Measurements from ENCODE around the gene DGLUCY.

DGLUCY gene

DNA sequence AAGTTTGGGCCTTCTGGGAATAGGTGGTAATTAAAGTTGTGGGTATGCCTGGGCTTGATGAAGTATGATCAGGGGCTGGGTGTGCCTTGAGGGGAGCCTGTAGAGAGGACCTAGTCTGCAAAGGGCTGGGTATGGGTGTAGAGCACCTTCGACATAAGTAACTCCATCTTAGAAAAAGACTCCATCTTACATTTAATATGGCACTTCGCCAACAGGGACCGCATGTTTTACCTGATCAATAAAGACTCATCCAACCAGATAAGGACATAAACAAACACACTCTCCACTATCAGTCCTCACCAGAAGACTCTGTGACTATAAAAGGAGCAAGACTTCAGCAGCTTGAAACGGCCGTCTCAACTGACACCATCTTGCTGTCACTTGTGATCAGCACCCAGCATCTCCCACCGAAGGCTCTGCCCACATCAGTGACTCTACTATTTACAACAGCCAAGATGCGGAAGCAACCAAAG lies 154.1 kb downstream of the DGLUCY start:
- Histone ChIP-seq H3K4me3 (ENCODE audit: low read depth, low read length) (no peak overlapping the region), H3K79me2 (ENCODE audit: control insufficient read depth, insufficient read depth, low read length, poor library complexity) (no peaks in the 10 kb centered on the region), H4K91ac (ENCODE audit: low read depth, low read length) (no peak overlapping the region), H3K79me1 (ENCODE audit: low read length) (peaks cover 8% of the 10 kb centered on the region), H3K9me3 (ENCODE audit: insufficient read depth, low read depth, low read length) (peaks cover 3% of the 10 kb centered on the region), H3K36me3 (ENCODE audit: control insufficient read depth in 1 of 2, insufficient read depth in 2 of 2, low read length in 2 of 2) (peaks cover 3 to 6% of the 10 kb centered on the region in 2 experiments), H3K27me3 (ENCODE audit: insufficient read depth, low read length) (no peaks in the 10 kb centered on the region), H4K8ac (ENCODE audit: low read depth, low read length) (no peak overlapping the region), H3K14ac (ENCODE audit: low read length) (no peak overlapping the region), H4K12ac (ENCODE audit: low read depth, low read length) (no peak overlapping the region), H2BK12ac (ENCODE audit: low read length) (no peak overlapping the region), H2AK5ac (ENCODE audit: low read length) (no peak overlapping the region), H3K4me1 (ENCODE audit: control insufficient read depth in 1 of 2, insufficient read depth in 2 of 2, low read length in 2 of 2) (peaks cover 11 to 14% of the 10 kb centered on the region in 2 experiments), H3K9ac (ENCODE audit: low read length) (no peak overlapping the region), H3K4me2 (ENCODE audit: low read length) (no peak overlapping the region), H3K4ac (ENCODE audit: low read depth, low read length) (no peak overlapping the region), H2BK120ac (ENCODE audit: insufficient read depth, low read length, poor library complexity) (no peak overlapping the region), H3K18ac (ENCODE audit: low read length) (no peak overlapping the region), H2BK5ac (ENCODE audit: low read depth, low read length, poor library complexity) (no peak overlapping the region), H3K27ac (ENCODE audit: low read depth, low read length) (no peak overlapping the region), H3K23ac (ENCODE audit: low read length) (no peak overlapping the region), H2AFZ (ENCODE audit: insufficient read depth, low read length, poor library complexity) (no peak overlapping the region)
- no peak for DNase-seq
- no CpG with 5 or more reads among the region's 7 CpGs for WGBS (ENCODE audit: extremely low coverage, insufficient coverage, insufficient read length)

DNA sequence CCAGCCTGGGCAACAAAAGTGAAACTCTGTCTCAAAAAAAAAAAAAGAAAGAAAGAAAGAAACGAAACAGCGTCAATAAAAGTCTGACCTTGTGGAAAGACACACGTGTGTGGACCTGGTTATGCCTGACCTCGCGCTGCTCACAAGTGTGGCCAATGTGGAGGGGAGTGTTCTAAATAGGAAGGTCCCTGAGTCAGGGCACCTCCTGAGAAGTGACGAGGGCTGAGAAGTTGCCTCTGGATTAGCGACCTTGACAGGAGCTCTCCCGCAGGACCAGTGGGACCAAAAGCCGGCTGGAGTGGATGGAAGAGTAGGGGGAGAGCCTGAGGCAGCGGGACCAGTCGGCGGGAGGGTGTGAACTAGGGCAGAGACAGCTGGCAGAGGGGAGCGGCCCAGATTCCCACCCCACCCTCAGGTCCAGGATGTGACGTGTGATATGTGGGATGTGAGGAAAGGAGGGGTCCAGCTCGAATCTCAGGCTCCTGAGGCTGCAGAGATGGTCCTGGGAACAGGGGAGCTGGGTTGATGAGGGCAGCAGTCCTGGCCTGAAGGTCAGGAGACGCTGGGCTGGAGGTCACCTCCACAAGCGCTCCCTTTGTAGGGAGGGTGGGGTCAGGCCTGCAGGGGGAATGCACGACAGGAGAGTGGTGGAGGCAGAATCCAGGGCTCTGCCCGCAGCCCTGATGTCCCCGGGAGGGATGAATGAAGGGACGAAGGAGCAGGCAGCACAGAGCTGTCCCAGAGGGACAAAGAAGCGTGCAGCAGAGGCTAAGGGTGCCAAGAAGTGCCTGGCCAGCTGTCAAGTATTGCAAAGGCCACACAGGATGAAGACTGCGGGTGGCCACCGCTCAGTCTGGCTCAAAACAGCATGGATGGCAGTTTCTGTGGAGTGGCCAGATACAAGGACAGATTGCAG lies 155.5 kb downstream of the DGLUCY start:
- H2BK120ac ChIP-seq (ENCODE audit: insufficient read depth, low read length, poor library complexity): no peak overlapping the region
- no peak overlapping the region for H3K9ac ChIP-seq (ENCODE audit: low read length)
- H3K27me3 ChIP-seq (ENCODE audit: insufficient read depth, low read length): no peaks in the 10 kb centered on the region
- H2BK5ac ChIP-seq (ENCODE audit: low read depth, low read length, poor library complexity): no peak overlapping the region
- H3K4me1 ChIP-seq (ENCODE audit: control insufficient read depth in 1 of 2, insufficient read depth in 2 of 2, low read length in 2 of 2): peaks cover 8 to 9% of the 10 kb centered on the region in 2 experiments
- H3K14ac ChIP-seq (ENCODE audit: low read length): no peak overlapping the region
- H4K8ac ChIP-seq (ENCODE audit: low read depth, low read length): no peak overlapping the region
- no peak overlapping the region for H3K23ac ChIP-seq (ENCODE audit: low read length)
- no peaks in the 10 kb centered on the region for H3K79me2 ChIP-seq (ENCODE audit: control insufficient read depth, insufficient read depth, low read length, poor library complexity)
- no peak overlapping the region for H4K91ac ChIP-seq (ENCODE audit: low read depth, low read length)
- H3K4ac ChIP-seq (ENCODE audit: low read depth, low read length): no peak overlapping the region
- H3K79me1 ChIP-seq (ENCODE audit: low read length): peaks cover 2% of the 10 kb centered on the region
- no peak overlapping the region for H2AFZ ChIP-seq (ENCODE audit: insufficient read depth, low read length, poor library complexity)
- no peak overlapping the region for H3K4me3 ChIP-seq (ENCODE audit: low read depth, low read length)
- no peak overlapping the region for H3K18ac ChIP-seq (ENCODE audit: low read length)
- no CpG with 5 or more reads among the region's 24 CpGs for WGBS (ENCODE audit: extremely low coverage, insufficient coverage, insufficient read length)
- H3K36me3 ChIP-seq (ENCODE audit: control insufficient read depth in 1 of 2, insufficient read depth in 2 of 2, low read length in 2 of 2): peaks cover 3 to 6% of the 10 kb centered on the region in 2 experiments
- peak; percentile 18 to 44 for DNase-seq
- no peak overlapping the region for H2BK12ac ChIP-seq (ENCODE audit: low read length)
- H3K27ac ChIP-seq (ENCODE audit: low read depth, low read length): no peak overlapping the region
- H2AK5ac ChIP-seq (ENCODE audit: low read length): no peak overlapping the region
- no peak overlapping the region for H4K12ac ChIP-seq (ENCODE audit: low read depth, low read length)
- H3K9me3 ChIP-seq (ENCODE audit: insufficient read depth, low read depth, low read length): peaks cover 3% of the 10 kb centered on the region
- H3K4me2 ChIP-seq (ENCODE audit: low read length): no peak overlapping the region

DNA sequence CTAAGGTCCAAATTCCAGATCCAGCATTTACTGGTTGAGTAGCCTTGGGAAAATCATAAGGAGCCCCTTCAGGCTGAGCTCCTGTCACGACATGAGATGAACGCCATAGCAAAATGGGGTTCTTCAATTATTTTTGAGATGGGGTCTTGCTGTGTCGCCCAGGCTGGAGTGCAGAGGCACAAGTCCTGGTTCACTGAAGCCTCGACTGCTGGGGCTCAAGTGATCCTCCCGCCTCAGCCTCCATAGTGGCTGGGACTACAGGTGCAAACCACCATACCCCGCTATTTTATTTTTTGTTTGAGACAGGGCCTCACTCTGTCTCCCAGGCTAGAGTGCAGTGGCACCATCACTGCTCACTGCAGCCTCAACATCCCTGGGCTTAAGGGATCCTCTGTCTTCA lies 156.3 kb downstream of the DGLUCY start:
- H4K8ac ChIP-seq (ENCODE audit: low read depth, low read length): no peak overlapping the region
- no CpG with 5 or more reads among the region's 6 CpGs for WGBS (ENCODE audit: extremely low coverage, insufficient coverage, insufficient read length)

DNA sequence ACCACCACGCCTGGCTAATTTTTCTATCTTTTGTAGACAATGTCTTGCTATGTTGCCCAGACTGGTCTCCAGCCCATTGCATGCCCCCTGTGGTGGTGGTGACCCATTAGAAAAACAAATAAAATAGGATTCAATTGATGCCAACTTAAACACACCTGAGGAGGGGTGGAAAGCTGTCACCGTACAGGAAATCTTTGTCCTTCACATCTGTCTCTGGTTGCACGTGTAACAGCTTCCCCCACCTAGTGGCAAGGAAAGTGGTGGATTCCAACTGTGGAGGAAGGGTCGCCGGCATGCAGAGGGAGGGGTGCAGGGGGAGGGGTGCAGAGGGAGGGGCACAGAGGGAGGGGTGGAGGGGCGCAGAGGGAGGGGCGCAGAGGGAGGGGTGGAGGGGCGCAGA lies 156.7 kb downstream of the DGLUCY start:
- H3K14ac ChIP-seq (ENCODE audit: low read length): no peak overlapping the region

More for the DNA sequence above, 156.3 kb downstream of the DGLUCY start:
- Histone ChIP-seq H3K36me3 (ENCODE audit: control insufficient read depth in 1 of 2, insufficient read depth in 2 of 2, low read length in 2 of 2) (peaks cover 3 to 6% of the 10 kb centered on the region in 2 experiments), H3K27me3 (ENCODE audit: insufficient read depth, low read length) (no peaks in the 10 kb centered on the region), H3K4me3 (ENCODE audit: low read depth, low read length) (no peak overlapping the region), H3K79me2 (ENCODE audit: control insufficient read depth, insufficient read depth, low read length, poor library complexity) (no peaks in the 10 kb centered on the region), H4K12ac (ENCODE audit: low read depth, low read length) (no peak overlapping the region), H3K79me1 (ENCODE audit: low read length) (no peaks in the 10 kb centered on the region), H3K14ac (ENCODE audit: low read length) (no peak overlapping the region), H2AFZ (ENCODE audit: insufficient read depth, low read length, poor library complexity) (no peak overlapping the region), H3K23ac (ENCODE audit: low read length) (no peak overlapping the region), H2AK5ac (ENCODE audit: low read length) (no peak overlapping the region), H3K9me3 (ENCODE audit: insufficient read depth, low read depth, low read length) (peaks cover under 1% of the 10 kb centered on the region), H3K18ac (ENCODE audit: low read length) (no peak overlapping the region), H2BK120ac (ENCODE audit: insufficient read depth, low read length, poor library complexity) (no peak overlapping the region), H3K9ac (ENCODE audit: low read length) (no peak overlapping the region), H3K27ac (ENCODE audit: low read depth, low read length) (no peak overlapping the region), H3K4me2 (ENCODE audit: low read length) (no peak overlapping the region), H3K4me1 (ENCODE audit: control insufficient read depth in 1 of 2, insufficient read depth in 2 of 2, low read length in 2 of 2) (peaks cover under 1 to 2% of the 10 kb centered on the region in 2 experiments), H4K91ac (ENCODE audit: low read depth, low read length) (no peak overlapping the region), H3K4ac (ENCODE audit: low read depth, low read length) (no peak overlapping the region), H2BK12ac (ENCODE audit: low read length) (no peak overlapping the region), H2BK5ac (ENCODE audit: low read depth, low read length, poor library complexity) (no peak overlapping the region)
- DNase-seq: no peak

More for the DNA sequence above, 156.7 kb downstream of the DGLUCY start:
- Histone ChIP-seq H3K79me1 (ENCODE audit: low read length) (no peaks in the 10 kb centered on the region), H3K79me2 (ENCODE audit: control insufficient read depth, insufficient read depth, low read length, poor library complexity) (no peaks in the 10 kb centered on the region), H4K8ac (ENCODE audit: low read depth, low read length) (no peak overlapping the region), H3K9me3 (ENCODE audit: insufficient read depth, low read depth, low read length) (no peaks in the 10 kb centered on the region), H2BK120ac (ENCODE audit: insufficient read depth, low read length, poor library complexity) (no peak overlapping the region), H3K4me2 (ENCODE audit: low read length) (no peak overlapping the region), H4K12ac (ENCODE audit: low read depth, low read length) (no peak overlapping the region), H3K4ac (ENCODE audit: low read depth, low read length) (no peak overlapping the region), H2BK12ac (ENCODE audit: low read length) (no peak overlapping the region), H3K36me3 (ENCODE audit: control insufficient read depth in 1 of 2, insufficient read depth in 2 of 2, low read length in 2 of 2) (peaks cover 3 to 6% of the 10 kb centered on the region in 2 experiments), H2AK5ac (ENCODE audit: low read length) (no peak overlapping the region), H3K23ac (ENCODE audit: low read length) (no peak overlapping the region), H3K9ac (ENCODE audit: low read length) (no peak overlapping the region), H3K4me1 (ENCODE audit: control insufficient read depth in 1 of 2, insufficient read depth in 2 of 2, low read length in 2 of 2) (no peaks in the 10 kb centered on the region), H3K27ac (ENCODE audit: low read depth, low read length) (no peak overlapping the region), H3K18ac (ENCODE audit: low read length) (no peak overlapping the region), H3K27me3 (ENCODE audit: insufficient read depth, low read length) (no peaks in the 10 kb centered on the region), H2BK5ac (ENCODE audit: low read depth, low read length, poor library complexity) (no peak overlapping the region), H4K91ac (ENCODE audit: low read depth, low read length) (no peak overlapping the region), H2AFZ (ENCODE audit: insufficient read depth, low read length, poor library complexity) (no peak overlapping the region), H3K4me3 (ENCODE audit: low read depth, low read length) (no peak overlapping the region)
- no CpG with 5 or more reads among the region's 8 CpGs for whole genome bisulfite sequencing (ENCODE audit: extremely low coverage, insufficient coverage, insufficient read length)
- no peak for DNase-seq

All from trophoblast cell (in vitro differentiated cells and primary cell).